Memory B cell (primary cell): ENCODE data around the gene CHCHD6.

Experiments
- ATAC-seq: fragments of 150-1000 bp; cut with Tn5 transposase; 2 replicates; pipeline ENCODE4 v1.10.0; 2021; ENCODE audit warnings: low read depth, mild to moderate bottlenecking, moderate library complexity
- DNase-seq, 2 donors: peaks; one replicate each; pipeline ENCODE4 v3.0.0; 2022; ENCODE audit warnings: low spot score in 2 of 2
- H3K27ac Mint-ChIP-seq: one replicate; pipeline ENCODE4 v1.8.0; 2022; ENCODE audit warnings: mild to moderate bottlenecking, moderate library complexity, mixed read lengths
- H3K27me3 Mint-ChIP-seq: one replicate; pipeline ENCODE4 v1.8.0; 2022; ENCODE audit warnings: mixed read lengths
- H3K36me3 Mint-ChIP-seq: one replicate; pipeline ENCODE4 v1.8.0; 2022; ENCODE audit warnings: mild to moderate bottlenecking, mixed read lengths
- H3K4me1 Mint-ChIP-seq: one replicate; pipeline ENCODE4 v1.8.0; 2022; ENCODE audit warnings: mixed read lengths
- H3K4me3 Mint-ChIP-seq: one replicate; pipeline ENCODE4 v1.8.0; 2022; ENCODE audit warnings: mild to moderate bottlenecking, moderate library complexity, mixed read lengths
- H3K9me3 Mint-ChIP-seq: one replicate; pipeline ENCODE4 v1.8.0; 2022; ENCODE audit warnings: mixed read lengths

CHCHD6 gene

GRCh38 chr3:126934031-126934531 lies 230.0 kb downstream of the CHCHD6 start:
- no peak overlapping the region for H3K27ac Mint-ChIP-seq
- peaks cover 6% of the 10 kb centered on the region for H3K36me3 Mint-ChIP-seq

GRCh38 chr3:126934991-126935390 lies 231.0 kb downstream of the CHCHD6 start:
- DNase-seq (no peak), ATAC-seq (no peak)
- Mint-ChIP-seq H3K4me1 (no peaks in the 10 kb centered on the region), H3K27ac (no peak overlapping the region), H3K9me3 (no peaks in the 10 kb centered on the region), H3K4me3 (no peak overlapping the region), H3K27me3 (no peaks in the 10 kb centered on the region), H3K36me3 (peaks cover 3% of the 10 kb centered on the region)

More at GRCh38 chr3:126934031-126934531, 230.0 kb downstream of the CHCHD6 start:
- no peak for DNase-seq
- Mint-ChIP-seq H3K9me3 (no peaks in the 10 kb centered on the region), H3K4me3 (no peak overlapping the region), H3K4me1 (no peaks in the 10 kb centered on the region), H3K27me3 (no peaks in the 10 kb centered on the region)
- no peak for ATAC-seq

DNA sequence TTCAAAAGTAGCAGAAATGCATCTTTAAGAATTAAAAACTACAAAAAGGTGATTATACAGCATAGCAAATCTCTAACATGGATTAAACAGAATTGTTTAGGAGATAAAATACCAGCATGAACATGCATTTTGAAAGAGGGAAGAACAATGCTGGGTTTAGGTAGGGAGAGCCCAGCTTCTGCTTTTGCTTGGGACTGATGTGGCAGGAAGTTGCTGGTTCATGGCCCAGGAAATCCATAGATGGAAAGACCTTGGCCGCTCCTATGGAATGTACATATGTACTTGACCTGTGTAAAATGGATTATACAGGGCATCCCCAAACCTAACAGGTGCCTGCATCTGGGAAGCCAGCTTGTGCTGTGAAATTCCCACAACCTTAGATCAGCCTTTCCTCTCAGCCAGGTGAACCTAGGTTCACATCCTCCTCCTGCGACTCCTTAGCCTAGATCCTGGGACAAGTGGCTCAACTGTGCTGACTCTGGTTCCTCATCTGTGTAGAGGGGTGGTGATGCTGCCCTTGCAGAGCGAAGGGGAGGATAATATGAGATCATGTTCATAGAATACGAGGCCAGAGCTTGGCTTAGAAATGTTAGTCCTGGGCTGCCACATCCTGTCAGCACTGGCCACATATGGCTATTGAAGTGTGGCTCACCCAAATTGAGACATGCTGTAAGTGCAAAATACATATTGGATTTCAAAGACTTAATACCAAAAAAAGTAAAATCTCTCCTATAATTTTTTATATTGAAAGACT lies 231.9 kb downstream of the CHCHD6 start:
- no peaks in the 10 kb centered on the region for H3K27me3 Mint-ChIP-seq
- no peak for DNase-seq
- no peaks in the 10 kb centered on the region for H3K36me3 Mint-ChIP-seq
- H3K4me1 Mint-ChIP-seq, result no peaks in the 10 kb centered on the region
- no peak overlapping the region for H3K27ac Mint-ChIP-seq
- no peaks in the 10 kb centered on the region for H3K9me3 Mint-ChIP-seq
- ATAC-seq, result no peak
- no peak overlapping the region for H3K4me3 Mint-ChIP-seq

DNA sequence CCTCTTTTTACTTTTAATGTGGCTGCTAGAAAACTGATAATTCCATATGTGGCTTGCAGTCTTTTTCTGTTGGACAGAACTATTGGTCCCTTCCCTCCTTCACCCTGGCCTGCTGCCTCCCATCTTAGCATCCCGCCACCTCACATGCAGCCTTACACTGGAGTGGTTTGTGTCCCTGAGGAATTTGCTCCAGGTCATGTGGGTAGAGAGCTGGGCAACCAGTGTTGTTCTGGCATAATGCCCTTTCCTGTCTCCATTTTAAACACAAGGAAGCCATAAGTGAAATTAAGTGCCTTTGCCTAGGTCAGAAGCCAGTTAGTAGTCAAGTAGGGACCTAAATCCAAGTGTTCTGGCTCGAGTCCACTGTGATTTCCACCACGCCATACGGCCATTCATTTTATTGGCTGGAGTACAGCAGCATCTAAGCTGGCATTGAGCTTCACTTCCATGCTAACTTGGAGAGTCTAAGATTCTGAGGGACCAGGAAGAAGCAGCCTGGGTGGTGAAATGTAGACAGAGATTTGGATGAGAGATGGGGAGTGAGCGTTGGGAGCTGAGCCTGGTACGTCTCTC lies 232.9 kb downstream of the CHCHD6 start:
- DNase-seq (no peak), ATAC-seq (no peak)
- no peaks in the 10 kb centered on the region for H3K27me3 Mint-ChIP-seq
- H3K9me3 Mint-ChIP-seq, result no peaks in the 10 kb centered on the region
- peaks cover 3% of the 10 kb centered on the region for H3K36me3 Mint-ChIP-seq
- H3K4me3 Mint-ChIP-seq, result no peak overlapping the region
- no peak overlapping the region for H3K27ac Mint-ChIP-seq
- H3K4me1 Mint-ChIP-seq, result peaks cover 3% of the 10 kb centered on the region

GRCh38 chr3:126937533-126937932 lies 233.5 kb downstream of the CHCHD6 start:
- H3K27me3 Mint-ChIP-seq, result no peaks in the 10 kb centered on the region
- no peak overlapping the region for H3K4me3 Mint-ChIP-seq
- H3K4me1 Mint-ChIP-seq, result peaks cover 3% of the 10 kb centered on the region
- peaks cover 5% of the 10 kb centered on the region for H3K36me3 Mint-ChIP-seq
- no peak overlapping the region for H3K27ac Mint-ChIP-seq
- no peak for ATAC-seq
- no peaks in the 10 kb centered on the region for H3K9me3 Mint-ChIP-seq
- no peak for DNase-seq

GRCh38 chr3:126937973-126938372 lies 233.9 kb downstream of the CHCHD6 start:
- H3K27me3 Mint-ChIP-seq, result no peaks in the 10 kb centered on the region
- ATAC-seq (no peak), DNase-seq (no peak)
- peaks cover 8% of the 10 kb centered on the region for H3K36me3 Mint-ChIP-seq
- no peaks in the 10 kb centered on the region for H3K9me3 Mint-ChIP-seq
- H3K4me1 Mint-ChIP-seq, result peaks cover 3% of the 10 kb centered on the region
- no peak overlapping the region for H3K4me3 Mint-ChIP-seq
- no peak overlapping the region for H3K27ac Mint-ChIP-seq

DNA sequence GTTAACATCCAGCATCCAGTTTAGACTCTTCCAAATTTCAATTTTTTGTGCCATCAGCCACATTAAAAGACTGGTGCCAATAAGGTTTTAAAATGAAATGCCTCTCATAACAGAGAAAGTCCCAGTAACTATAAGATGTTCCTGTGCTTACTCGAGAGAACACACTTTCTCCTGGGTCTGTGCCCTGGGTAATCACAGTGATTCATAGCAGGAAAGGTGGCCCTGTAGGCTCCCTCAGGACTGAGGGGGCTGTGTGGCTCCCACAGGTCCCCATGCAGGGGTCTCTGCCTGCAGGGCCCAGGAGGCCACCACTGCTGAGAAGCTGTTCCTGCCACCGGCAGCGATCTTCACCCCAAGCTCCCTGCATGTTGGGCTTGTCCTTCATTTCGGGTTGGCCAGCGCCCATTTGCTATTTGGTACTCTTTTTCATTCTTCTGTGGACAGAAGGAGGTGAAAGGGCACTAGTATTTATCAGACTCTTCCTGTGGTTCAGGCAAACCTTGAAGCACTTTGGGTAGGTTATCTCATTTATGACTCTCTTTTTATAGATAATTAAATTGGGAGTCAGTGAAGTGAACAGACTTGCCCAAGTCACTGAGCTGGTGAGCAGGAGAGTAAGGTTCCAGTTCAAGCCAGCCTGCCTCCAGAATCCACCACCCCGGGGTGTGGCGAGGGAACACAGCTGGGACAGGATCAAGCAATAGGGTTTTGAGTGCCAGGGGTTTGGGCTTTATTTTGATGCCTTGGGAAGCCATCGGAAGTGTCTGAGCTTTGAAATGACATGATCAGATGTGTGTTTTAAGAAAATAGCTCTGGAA lies 234.7 kb downstream of the CHCHD6 start:
- DNase-seq (no peak), ATAC-seq (no peak)
- no peak overlapping the region for H3K4me3 Mint-ChIP-seq
- H3K27me3 Mint-ChIP-seq, result no peaks in the 10 kb centered on the region
- H3K36me3 Mint-ChIP-seq, result peaks cover 8% of the 10 kb centered on the region
- H3K9me3 Mint-ChIP-seq, result no peaks in the 10 kb centered on the region
- H3K27ac Mint-ChIP-seq, result no peak overlapping the region
- H3K4me1 Mint-ChIP-seq, result peaks cover 7% of the 10 kb centered on the region

- no peak for DNase-seq
- Mint-ChIP-seq H3K9me3 (no peaks in the 10 kb centered on the region), H3K4me3 (no peak overlapping the region), H3K27me3 (peaks cover 2% of the 10 kb centered on the region), H3K36me3 (peaks cover 11% of the 10 kb centered on the region), H3K4me1 (peaks cover 10% of the 10 kb centered on the region), H3K27ac (no peak overlapping the region)
- no peak for ATAC-seq
Measured at GRCh38 chr3:126939338-126939718, 235.3 kb downstream of the CHCHD6 start.

DNA sequence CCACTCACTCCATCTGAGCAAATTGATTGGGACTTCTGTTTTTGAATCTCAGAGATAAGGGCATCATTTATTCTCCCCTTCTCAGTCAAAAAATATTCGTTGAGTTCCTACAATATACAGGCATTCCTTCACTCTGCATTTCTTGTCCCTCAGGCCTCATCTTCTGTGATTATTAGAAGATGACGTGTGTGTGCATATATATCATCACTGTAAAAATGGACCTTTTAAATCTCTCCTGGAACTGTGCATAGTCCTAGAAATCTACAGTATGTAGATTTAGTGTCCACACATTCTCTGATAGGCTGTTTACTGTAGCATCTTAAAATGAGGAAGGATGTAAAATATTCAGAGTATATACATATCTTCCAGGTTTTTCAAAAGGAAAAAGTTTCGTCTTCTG lies 235.7 kb downstream of the CHCHD6 start:
- H3K9me3 Mint-ChIP-seq, result no peaks in the 10 kb centered on the region
- no peak for ATAC-seq
- H3K27me3 Mint-ChIP-seq, result peaks cover 4% of the 10 kb centered on the region
- no peak overlapping the region for H3K4me3 Mint-ChIP-seq
- no peak overlapping the region for H3K27ac Mint-ChIP-seq
- peaks cover 11% of the 10 kb centered on the region for H3K36me3 Mint-ChIP-seq
- DNase-seq, result no peak
- peaks cover 14% of the 10 kb centered on the region for H3K4me1 Mint-ChIP-seq

GRCh38 chr3:126941721-126942270 lies 237.8 kb downstream of the CHCHD6 start:
- peaks cover 4% of the 10 kb centered on the region for H3K27me3 Mint-ChIP-seq
- H3K36me3 Mint-ChIP-seq, result peaks cover 11% of the 10 kb centered on the region
- no peak for ATAC-seq
- no peak overlapping the region for H3K27ac Mint-ChIP-seq
- H3K4me3 Mint-ChIP-seq, result no peak overlapping the region
- no peaks in the 10 kb centered on the region for H3K9me3 Mint-ChIP-seq
- no peak for DNase-seq
- peaks cover 14% of the 10 kb centered on the region for H3K4me1 Mint-ChIP-seq

GRCh38 chr3:126944089-126944965 lies 240.3 kb downstream of the CHCHD6 start:
- no peak for ATAC-seq
- H3K36me3 Mint-ChIP-seq, result peaks cover 23% of the 10 kb centered on the region
- peaks cover 16% of the 10 kb centered on the region for H3K4me1 Mint-ChIP-seq
- no peaks in the 10 kb centered on the region for H3K9me3 Mint-ChIP-seq
- no peak overlapping the region for H3K27ac Mint-ChIP-seq
- peaks cover 4% of the 10 kb centered on the region for H3K27me3 Mint-ChIP-seq
- no peak overlapping the region for H3K4me3 Mint-ChIP-seq
- no peak for DNase-seq

DNA sequence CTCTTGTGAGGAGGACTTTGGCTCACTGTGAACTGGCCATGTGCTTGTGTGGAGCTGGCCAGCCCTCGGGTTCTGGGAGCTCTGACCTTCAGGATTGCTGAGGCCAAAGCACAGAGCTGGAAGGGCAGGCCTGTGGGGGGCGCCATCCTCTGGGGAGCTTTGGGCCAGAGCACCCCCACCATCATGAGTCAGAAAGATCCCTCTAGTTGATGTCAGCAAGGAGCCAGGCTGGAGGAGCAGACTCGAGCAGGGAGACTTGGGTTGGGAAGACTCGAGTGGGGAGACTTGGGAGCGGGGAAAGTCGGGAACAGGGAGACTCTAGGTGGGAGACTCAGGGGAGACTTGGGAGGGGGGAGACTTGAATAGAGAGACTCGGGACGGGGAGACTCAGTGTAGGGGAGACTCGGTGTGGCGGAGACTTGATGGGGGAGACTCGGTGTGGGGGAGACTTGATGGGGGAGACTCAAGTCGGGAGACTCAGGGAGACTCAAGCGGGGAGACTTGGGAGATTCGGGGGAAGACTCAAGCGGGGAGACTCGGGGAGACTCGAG lies 241.2 kb downstream of the CHCHD6 start:
- DNase-seq (no peak), ATAC-seq (no peak)
- Mint-ChIP-seq H3K27ac (no peak overlapping the region), H3K27me3 (peaks cover 4% of the 10 kb centered on the region), H3K4me1 (peaks cover 16% of the 10 kb centered on the region), H3K9me3 (no peaks in the 10 kb centered on the region), H3K36me3 (peaks cover 23% of the 10 kb centered on the region), H3K4me3 (no peak overlapping the region)

DNA sequence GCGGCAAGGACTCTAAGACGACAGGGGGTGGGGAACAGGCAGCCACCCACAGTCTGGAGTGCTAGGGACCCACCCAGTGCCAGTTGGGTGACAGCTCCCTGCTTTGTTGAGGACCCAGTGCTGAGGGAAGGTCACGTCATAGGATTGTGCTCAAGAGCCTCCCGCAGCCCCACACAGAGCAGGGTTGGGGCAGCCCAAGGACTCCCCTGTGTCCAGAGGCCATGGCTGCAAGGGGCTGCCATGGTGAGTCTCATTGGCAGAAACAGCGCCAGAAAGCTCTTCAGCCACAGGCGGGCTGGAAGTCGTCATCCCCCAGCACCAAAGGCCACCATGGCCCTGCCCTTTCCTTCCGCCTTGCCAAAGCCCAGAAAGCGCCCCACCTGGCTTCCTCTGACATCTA lies 241.9 kb downstream of the CHCHD6 start:
- no peak for ATAC-seq
- peaks cover 4% of the 10 kb centered on the region for H3K27me3 Mint-ChIP-seq
- no peak overlapping the region for H3K27ac Mint-ChIP-seq
- no peak overlapping the region for H3K4me3 Mint-ChIP-seq
- DNase-seq, result no peak
- H3K9me3 Mint-ChIP-seq, result no peaks in the 10 kb centered on the region
- peaks cover 23% of the 10 kb centered on the region for H3K36me3 Mint-ChIP-seq
- peaks cover 16% of the 10 kb centered on the region for H3K4me1 Mint-ChIP-seq
